GM23338 (cell line): ENCODE measurements around the gene ZMYND8.

Experiments
- CREB1 ChIP-seq: fragments of 250-450 bp; sonication (Bioruptor Pico); IDR thresholded peaks from 2 replicates; pipeline ENCODE4 v1.5.0; 2020; ENCODE audit warnings: low read depth, mild to moderate bottlenecking, moderate library complexity
- ETS1 ChIP-seq: IDR thresholded peaks from 2 replicates; pipeline ENCODE4 v1.6.1; 2016; ENCODE audit warnings: antibody characterized with exemption
- EZH2 ChIP-seq: fragments of 200-600 bp; sonication (generic); IDR thresholded peaks from one replicate; pipeline ENCODE4 v1.8.0; 2017; ENCODE audit warnings: antibody characterized with exemption, mild to moderate bottlenecking, low read depth; ENCODE audit not compliant: unreplicated experiment
- EZH2phosphoT487 ChIP-seq: fragments of 200-600 bp; sonication (generic); IDR thresholded peaks from one replicate; pipeline ENCODE4 v1.8.1; 2018; ENCODE audit warnings: antibody characterized with exemption; ENCODE audit not compliant: unreplicated experiment
- JUNB ChIP-seq: IDR thresholded peaks from one replicate; pipeline ENCODE4 v1.6.1; 2016; ENCODE audit warnings: antibody characterized with exemption; ENCODE audit not compliant: unreplicated experiment
- POLR2AphosphoS5 ChIP-seq: IDR thresholded peaks from 2 replicates; pipeline ENCODE4 v1.6.1; 2016; ENCODE audit warnings: antibody characterized with exemption, low read depth
- REST ChIP-seq: IDR thresholded peaks from one replicate; pipeline ENCODE4 v1.6.1; 2018; ENCODE audit warnings: antibody characterized with exemption; ENCODE audit not compliant: unreplicated experiment
- STAT1 ChIP-seq: IDR thresholded peaks from one replicate; pipeline ENCODE4 v1.6.1; 2016; ENCODE audit warnings: antibody characterized with exemption; ENCODE audit not compliant: unreplicated experiment
- ZNF331 ChIP-seq: fragments of 250-450 bp; sonication (Bioruptor Pico); IDR thresholded peaks from 2 replicates; pipeline ENCODE4 v1.5.0; 2020; ENCODE audit warnings: low read depth, mild to moderate bottlenecking, moderate library complexity
- TF ChIP-seq, protein P1 (sequence below), 2 experiments: fragments of 200-600 bp in 1 of 2; sonication (generic) in 1 of 2; conservative IDR thresholded peaks; 2 replicates each; pipeline versions ENCODE4 v1.5.1 to v1.6.1; 2016 to 2017; ENCODE audit warnings: antibody characterized with exemption in 2 of 2, low read depth in 2 of 2, mild to moderate bottlenecking in 2 of 2, moderate library complexity in 1 of 2

GRCh38 chr20:47284373-47284772 is 72.1 kb downstream of the ZMYND8 start:
- TF ChIP-seq, protein P1, sequence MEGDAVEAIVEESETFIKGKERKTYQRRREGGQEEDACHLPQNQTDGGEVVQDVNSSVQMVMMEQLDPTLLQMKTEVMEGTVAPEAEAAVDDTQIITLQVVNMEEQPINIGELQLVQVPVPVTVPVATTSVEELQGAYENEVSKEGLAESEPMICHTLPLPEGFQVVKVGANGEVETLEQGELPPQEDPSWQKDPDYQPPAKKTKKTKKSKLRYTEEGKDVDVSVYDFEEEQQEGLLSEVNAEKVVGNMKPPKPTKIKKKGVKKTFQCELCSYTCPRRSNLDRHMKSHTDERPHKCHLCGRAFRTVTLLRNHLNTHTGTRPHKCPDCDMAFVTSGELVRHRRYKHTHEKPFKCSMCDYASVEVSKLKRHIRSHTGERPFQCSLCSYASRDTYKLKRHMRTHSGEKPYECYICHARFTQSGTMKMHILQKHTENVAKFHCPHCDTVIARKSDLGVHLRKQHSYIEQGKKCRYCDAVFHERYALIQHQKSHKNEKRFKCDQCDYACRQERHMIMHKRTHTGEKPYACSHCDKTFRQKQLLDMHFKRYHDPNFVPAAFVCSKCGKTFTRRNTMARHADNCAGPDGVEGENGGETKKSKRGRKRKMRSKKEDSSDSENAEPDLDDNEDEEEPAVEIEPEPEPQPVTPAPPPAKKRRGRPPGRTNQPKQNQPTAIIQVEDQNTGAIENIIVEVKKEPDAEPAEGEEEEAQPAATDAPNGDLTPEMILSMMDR (conservative IDR thresholded peaks at IDR 0.05; ENCODE audit: low read depth in 2 of 2), result no peak
- no peak for TF ChIP-seq POLR2AphosphoS5
- no peak for TF ChIP-seq EZH2
- TF ChIP-seq JUNB, result no peak
- TF ChIP-seq STAT1, result no peak
- TF ChIP-seq REST, result no peak
- TF ChIP-seq EZH2phosphoT487, result no peak
- TF ChIP-seq CREB1 (CRISPR knock-in tag), result no peak
- no peak for TF ChIP-seq ETS1
- no peak for TF ChIP-seq ZNF331
